GM21447 (cell line): ENCODE data around the gene RASD2.
"Not testable (repeated sequence)": the region's sequence is repeated elsewhere in the genome, so short reads cannot be mapped to it uniquely, and the experiment has no call there.

ENCODE experiments used
- ATAC-seq: cut with Tn5 transposase; IDR thresholded peaks from one replicate; pipeline ENCODE4 v1.9.1; 2021; ENCODE audit not compliant: unreplicated experiment

Gene RASD2, protein sequence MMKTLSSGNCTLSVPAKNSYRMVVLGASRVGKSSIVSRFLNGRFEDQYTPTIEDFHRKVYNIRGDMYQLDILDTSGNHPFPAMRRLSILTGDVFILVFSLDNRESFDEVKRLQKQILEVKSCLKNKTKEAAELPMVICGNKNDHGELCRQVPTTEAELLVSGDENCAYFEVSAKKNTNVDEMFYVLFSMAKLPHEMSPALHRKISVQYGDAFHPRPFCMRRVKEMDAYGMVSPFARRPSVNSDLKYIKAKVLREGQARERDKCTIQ

GRCh38 chr22:35540595-35541253, at the start of gene RASD2:
Gene RASD2, plus strand, starts transcription at chr22:35540831. Its CDS starts 5,979 bp downstream, at chr22:35546810.
- ATAC-seq: no peak

DNA sequence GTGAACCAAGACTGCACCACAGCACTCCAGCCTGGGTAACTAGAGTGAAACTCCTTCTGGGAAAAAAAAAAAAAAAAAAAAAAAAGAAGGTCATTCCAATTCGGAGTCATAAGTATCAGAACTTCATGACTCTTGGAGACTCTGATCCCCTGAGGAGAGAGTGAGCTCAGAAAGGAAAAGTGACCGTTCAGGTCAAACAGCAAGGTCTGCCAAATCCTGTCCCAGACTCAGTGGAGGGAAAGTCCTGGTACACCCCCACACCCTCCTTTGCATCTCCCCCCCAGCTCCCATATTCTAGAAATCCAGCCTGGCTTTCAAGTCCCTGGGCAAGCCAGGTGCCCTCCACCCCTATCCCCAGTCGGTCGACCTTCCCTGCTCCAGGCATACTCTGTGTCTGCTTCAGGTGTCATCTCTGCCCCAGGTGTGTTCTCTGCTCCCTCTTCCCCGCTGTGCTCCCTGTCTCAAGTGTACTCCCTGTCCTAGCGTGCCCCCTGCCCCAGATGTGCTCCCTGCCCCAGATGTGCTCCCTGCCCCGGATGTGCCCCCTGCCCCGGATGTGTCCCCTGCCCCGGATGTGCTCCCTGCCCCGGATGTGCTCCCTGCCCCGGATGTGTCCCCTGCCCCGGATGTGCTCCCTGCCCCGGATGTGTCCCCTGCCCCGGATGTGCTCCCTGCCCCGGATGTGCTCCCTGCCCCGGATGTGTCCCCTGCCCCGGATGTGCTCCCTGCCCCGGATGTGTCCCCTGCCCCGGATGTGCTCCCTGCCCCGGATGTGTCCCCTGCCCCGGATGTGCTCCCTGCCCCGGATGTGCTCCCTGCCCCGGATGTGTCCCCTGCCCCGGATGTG, 49.3 kb upstream of the RASD2 start:
- ATAC-seq: not testable (repeated sequence)

GRCh38 chr22:35491908-35492380, 48.7 kb upstream of the RASD2 start:
- no peak for ATAC-seq

GRCh38 chr22:35493074-35493473, 47.6 kb upstream of the RASD2 start:
- ATAC-seq: no peak

DNA sequence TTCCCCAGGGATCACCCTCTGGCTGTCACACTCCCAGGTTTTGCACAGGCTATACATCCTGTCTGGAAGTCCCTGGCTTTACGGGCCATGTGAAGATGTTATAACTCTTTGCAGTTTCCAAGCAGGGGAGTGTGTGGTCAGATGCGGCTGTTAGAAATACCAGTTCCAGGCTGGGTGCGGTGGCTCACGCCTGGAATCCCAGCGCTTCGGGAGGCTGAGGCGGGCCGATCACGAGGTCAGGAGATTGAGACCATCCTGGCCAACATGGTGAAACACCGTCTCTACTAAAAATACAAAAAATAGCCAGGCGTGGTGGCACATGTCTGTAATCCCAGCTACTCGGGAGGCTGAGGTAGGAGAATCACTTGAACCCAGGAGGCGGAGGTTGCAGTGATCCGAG, 44.9 kb upstream of the RASD2 start:
- not testable (repeated sequence) for ATAC-seq

GRCh38 chr22:35496768-35497312, 43.8 kb upstream of the RASD2 start:
- no peak for ATAC-seq

DNA sequence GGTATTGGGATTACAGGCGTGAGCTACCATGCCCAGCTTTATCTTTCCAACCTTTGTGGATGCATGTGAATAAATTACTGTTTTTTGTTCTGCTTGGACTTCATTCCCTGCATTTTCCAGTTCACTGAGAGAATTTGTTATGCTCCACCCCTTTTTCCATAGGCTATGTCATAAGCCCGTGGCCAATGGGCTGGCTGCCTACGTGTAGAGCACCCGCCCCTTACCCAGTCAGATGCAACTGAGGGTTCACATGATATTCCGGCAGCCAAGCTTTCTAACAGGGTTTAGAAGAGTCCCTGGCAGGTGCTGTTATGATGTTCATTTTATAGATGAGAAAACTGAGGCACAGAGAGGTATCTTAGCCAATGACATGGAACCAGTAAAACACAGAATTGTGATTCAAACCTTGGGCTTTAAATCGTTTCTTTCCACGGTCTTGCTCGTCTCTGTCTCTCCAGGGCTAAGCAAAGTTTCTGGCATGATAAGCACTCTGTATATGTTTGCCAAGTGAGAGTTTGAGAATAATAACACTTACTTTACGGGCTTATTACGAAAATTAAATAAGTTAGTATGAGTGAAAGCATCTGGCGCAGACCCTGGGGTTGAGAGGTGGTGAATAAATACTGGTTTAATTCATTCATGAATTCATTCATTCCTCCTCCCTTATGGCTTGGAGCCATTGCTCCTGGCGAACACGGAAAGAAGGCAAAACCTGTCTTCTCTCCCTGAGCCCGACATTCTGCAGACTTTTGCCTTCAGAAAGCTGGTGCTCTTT, 42.4 kb upstream of the RASD2 start:
- ATAC-seq: no peak

DNA sequence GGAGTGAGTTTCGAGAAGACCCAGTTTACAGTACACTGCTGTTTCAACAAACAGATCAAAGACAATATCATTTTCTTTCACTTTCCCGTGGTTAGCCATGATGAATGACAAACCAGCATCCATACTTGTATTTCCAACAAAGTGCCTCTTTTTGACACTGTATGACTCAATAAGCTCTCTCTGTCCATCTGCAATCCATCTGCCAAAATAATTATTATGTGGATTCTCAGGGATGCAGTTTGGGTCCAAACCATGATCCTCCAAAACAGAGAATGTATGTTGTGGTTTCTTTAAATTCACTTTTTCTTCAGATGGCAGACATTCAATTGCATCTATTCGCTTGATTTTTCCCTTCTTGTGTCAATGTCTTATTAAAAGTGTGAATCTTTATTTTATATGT, 37.8 kb upstream of the RASD2 start:
- no peak for ATAC-seq

DNA sequence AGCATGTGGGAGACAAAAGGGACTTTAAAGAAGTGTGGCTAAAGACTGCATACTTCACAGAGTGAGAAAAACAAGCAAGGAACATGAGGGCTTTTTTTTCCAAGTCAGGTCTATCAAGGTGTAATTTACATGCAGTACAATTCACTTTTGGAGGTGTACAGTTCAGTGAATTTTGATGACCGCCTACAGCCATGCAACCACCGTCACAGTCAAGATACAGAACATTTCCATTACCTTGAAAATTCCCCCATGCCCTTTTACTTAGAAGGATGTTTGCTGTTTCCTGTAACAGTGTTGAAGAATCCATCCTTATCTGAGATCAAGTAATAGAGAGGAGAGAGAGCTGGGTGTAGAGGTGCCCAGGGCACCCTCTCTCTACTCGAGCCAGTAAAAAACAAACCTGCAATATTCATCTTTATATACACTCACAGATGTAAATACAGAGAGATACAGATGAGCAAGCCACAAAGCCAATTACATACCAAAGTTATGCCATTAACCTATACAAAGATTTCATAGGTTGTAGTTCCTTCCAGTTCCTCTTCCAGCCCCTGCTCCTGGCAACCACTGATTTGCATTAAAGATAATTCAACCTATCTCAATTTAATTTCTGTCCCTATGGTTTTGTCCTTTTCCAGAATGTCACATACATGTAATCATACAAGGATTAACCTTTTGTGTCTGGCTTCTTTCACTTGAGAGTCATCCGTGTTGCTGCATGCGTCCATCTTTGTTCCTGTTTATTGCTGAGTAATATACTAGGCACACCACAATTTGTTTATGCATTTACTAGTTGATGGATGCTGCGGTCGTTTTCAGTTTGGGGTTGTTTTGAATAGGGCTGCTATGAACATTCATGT, 35.0 kb upstream of the RASD2 start:
- no peak for ATAC-seq

GRCh38 chr22:35506259-35506570, 34.4 kb upstream of the RASD2 start:
- no peak for ATAC-seq

DNA sequence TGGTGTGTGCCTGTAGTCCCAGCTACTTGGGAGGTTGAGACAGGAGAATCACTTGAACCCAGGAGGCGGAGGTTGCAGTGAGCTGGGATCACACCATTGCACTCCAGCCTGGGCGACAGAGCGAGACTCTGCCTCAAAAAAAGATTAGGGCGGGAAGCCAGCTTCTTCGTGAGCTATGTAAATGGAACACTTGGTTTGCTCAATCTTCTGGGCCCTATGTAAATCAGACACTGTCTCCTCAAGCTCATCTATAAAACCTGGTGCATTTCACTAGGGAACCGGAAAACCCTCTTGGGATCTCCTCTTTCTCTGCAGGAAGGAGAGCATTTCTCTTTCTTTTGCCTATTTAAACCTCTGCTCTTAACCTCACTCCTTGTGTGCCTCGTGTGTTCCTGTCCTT, 32.8 kb upstream of the RASD2 start:
- not testable (repeated sequence) for ATAC-seq

GRCh38 chr22:35509451-35509850, 31.2 kb upstream of the RASD2 start:
- ATAC-seq: no peak

DNA sequence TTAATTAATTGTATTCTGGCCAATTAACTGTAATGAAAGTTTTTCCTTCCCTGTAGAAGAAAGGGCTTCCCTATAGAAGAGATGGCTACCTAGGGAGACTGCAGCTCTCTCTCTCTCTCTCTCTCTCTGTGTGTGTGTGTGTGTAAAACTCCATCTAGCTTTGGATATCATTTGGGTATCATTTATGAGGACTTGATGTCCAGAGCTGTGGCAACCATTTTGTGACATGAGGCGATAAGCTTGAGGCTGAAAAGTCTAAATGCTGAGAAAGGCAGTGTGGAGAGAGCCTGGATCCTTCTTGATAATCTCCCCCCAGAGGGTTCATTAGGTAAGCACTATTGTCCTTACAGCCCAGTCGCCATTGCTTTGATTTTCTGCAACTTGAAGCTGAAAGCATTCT, 30.7 kb upstream of the RASD2 start:
- no peak for ATAC-seq

GRCh38 chr22:35510481-35510934, 30.1 kb upstream of the RASD2 start:
- no peak for ATAC-seq

DNA sequence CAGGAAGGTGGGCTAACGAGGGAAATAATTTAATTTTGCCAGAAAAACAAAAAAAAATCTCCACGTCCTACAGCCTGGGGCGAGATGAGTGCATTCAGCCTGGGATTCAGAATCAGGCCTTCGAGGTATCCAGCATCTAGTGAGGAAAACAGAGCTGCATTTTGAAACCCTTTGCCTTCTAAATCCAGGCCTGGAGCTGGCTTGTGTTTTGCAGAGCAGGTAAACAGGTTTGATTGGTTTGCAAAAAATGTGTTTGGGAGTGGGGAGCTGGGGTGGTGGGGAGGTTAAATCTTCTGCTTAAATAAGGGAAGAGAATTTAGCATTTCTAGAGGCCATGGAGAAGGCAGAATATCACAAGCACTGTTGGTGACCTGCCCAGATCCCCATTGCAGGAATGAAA, 29.7 kb upstream of the RASD2 start:
- no peak for ATAC-seq

- no peak for ATAC-seq
Measured at GRCh38 chr22:35514366-35514765, 26.3 kb upstream of the RASD2 start.

DNA sequence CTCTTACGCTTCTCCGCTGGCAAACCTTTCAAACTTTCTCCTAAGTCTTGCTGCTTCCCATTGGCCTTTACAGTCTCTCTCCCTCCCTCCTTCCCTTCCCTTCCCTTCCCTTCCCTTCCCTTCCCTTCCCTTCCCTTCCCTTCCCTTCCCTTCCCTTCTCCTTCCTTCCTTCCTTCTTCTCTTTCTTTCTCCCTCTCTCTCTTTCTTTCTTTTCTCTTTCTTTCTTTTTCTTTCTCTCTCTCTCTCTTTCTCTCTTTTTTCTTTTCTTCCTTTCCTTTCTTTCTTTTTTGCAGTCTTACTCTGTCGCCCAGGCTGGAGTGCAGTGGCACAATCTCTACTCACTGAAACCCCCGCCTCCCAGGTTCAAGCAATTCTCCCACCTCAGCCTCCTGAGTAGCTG, 24.7 kb upstream of the RASD2 start:
- not testable (repeated sequence) for ATAC-seq

DNA sequence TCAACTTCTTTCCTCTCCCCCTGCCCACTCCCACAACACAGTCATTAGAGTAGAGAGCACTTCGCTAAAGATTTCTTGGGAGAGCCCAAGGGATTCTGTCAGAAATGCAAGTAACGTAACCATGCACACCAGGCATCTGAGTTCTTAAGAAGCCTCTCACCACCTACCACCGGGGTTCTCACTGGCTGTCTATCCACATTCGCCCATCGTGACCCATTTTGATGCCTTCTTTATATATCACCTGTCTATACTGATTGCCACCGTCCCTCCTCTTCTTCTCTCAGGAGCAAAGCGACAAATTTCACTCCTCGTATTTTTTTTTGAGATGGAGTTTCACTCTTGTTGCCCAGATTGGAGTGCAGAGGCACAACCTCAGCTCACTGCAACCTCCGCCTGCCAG, 23.9 kb upstream of the RASD2 start:
- ATAC-seq: no peak

GRCh38 chr22:35517207-35517606, 23.4 kb upstream of the RASD2 start:
- ATAC-seq: no peak
